Mammary epithelial cell (primary cell): ENCODE data around the gene SLC5A2.

Experiments used
- EZH2 ChIP-seq: IDR thresholded peaks from 2 replicates; pipeline ENCODE4 v1.6.1; 2012; ENCODE audit warnings: low read length, inconsistent platforms, borderline replicate concordance
- TF ChIP-seq, protein P1 (sequence below), 2 donors: IDR thresholded peaks in 1 of 2; conservative IDR thresholded peaks in 1 of 2; 2 replicates each; pipeline ENCODE4 v1.5.1; 2011 to 2012; ENCODE audit warnings: inconsistent platforms in 2 of 2, low read length in 2 of 2, mild to moderate bottlenecking in 2 of 2, control low read depth in 1 of 2, low read depth in 1 of 2; ENCODE audit not compliant: insufficient read depth in 1 of 2; ENCODE audit errors: extremely low read depth in 1 of 2

GRCh38 chr16:31532896-31533295 is 50.0 kb downstream of the SLC5A2 start:
- TF ChIP-seq, protein P1, sequence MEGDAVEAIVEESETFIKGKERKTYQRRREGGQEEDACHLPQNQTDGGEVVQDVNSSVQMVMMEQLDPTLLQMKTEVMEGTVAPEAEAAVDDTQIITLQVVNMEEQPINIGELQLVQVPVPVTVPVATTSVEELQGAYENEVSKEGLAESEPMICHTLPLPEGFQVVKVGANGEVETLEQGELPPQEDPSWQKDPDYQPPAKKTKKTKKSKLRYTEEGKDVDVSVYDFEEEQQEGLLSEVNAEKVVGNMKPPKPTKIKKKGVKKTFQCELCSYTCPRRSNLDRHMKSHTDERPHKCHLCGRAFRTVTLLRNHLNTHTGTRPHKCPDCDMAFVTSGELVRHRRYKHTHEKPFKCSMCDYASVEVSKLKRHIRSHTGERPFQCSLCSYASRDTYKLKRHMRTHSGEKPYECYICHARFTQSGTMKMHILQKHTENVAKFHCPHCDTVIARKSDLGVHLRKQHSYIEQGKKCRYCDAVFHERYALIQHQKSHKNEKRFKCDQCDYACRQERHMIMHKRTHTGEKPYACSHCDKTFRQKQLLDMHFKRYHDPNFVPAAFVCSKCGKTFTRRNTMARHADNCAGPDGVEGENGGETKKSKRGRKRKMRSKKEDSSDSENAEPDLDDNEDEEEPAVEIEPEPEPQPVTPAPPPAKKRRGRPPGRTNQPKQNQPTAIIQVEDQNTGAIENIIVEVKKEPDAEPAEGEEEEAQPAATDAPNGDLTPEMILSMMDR (conservative IDR thresholded peaks at IDR 0.05 in 1 of 2, IDR thresholded peaks at IDR 0.05 in 1 of 2; ENCODE audit: extremely low read depth in 1 of 2, insufficient read depth in 1 of 2, low read depth in 1 of 2, low read length in 2 of 2), result no peak
- TF ChIP-seq EZH2, result no peak
